HEK293 (cell line): Measurements from ENCODE around the gene ATXN1L.

Experiments
- HOXC10 ChIP-seq: sonication (generic); formaldehyde crosslinking; IDR thresholded peaks from 2 replicates; pipeline ENCODE4 v1.8.1; 2023; ENCODE audit warnings: mild to moderate bottlenecking, missing genetic modification reagents
- KLF8 ChIP-seq: fragments of 450-650 bp; formaldehyde crosslinking; IDR thresholded peaks from 2 replicates; pipeline ENCODE4 v1.5.1; 2016; ENCODE audit warnings: missing biosample characterization, missing genetic modification characterization
- OSR2 ChIP-seq: fragments of 450-650 bp; formaldehyde crosslinking; IDR thresholded peaks from 2 replicates; pipeline ENCODE4 v1.5.1; 2016; ENCODE audit warnings: missing biosample characterization, missing genetic modification characterization
- PRDM2 ChIP-seq: fragments of 450-650 bp; formaldehyde crosslinking; IDR thresholded peaks from 2 replicates; pipeline ENCODE4 v1.5.1; 2016; ENCODE audit warnings: missing biosample characterization, missing genetic modification characterization, borderline replicate concordance
- SP7 ChIP-seq: fragments of 450-650 bp; formaldehyde crosslinking; IDR thresholded peaks from 2 replicates; pipeline ENCODE4 v1.5.1; 2016; ENCODE audit warnings: missing biosample characterization, missing genetic modification characterization
- ZBTB20 ChIP-seq: fragments of 450-650 bp; formaldehyde crosslinking; IDR thresholded peaks from 2 replicates; pipeline ENCODE4 v1.5.1; 2016; ENCODE audit warnings: missing biosample characterization, missing genetic modification characterization
- ZBTB26 ChIP-seq: fragments of 450-650 bp; formaldehyde crosslinking; optimal IDR thresholded peaks from 2 replicates; pipeline ENCODE3; 2016; ENCODE audit warnings: missing biosample characterization, mild to moderate bottlenecking, missing genetic modification characterization
- ZIC2 ChIP-seq: fragments of 450-650 bp; formaldehyde crosslinking; IDR thresholded peaks from 2 replicates; pipeline ENCODE4 v1.5.1; 2016; ENCODE audit warnings: missing biosample characterization, missing genetic modification characterization
- ZNF174 ChIP-seq: fragments of 450-650 bp; formaldehyde crosslinking; IDR thresholded peaks from 2 replicates; pipeline ENCODE4 v1.5.0; 2017; ENCODE audit warnings: missing biosample characterization, mild to moderate bottlenecking, missing genetic modification characterization
- ZNF23 ChIP-seq: fragments of 450-650 bp; formaldehyde crosslinking; IDR thresholded peaks from 2 replicates; pipeline ENCODE4 v1.5.1; 2016; ENCODE audit warnings: missing biosample characterization, missing genetic modification characterization, borderline replicate concordance
- ZNF26 ChIP-seq: fragments of 450-650 bp; formaldehyde crosslinking; IDR thresholded peaks from 2 replicates; pipeline ENCODE4 v1.5.1; 2016; ENCODE audit warnings: missing biosample characterization, missing genetic modification characterization
- ZNF37A ChIP-seq: fragments of 450-650 bp; IDR thresholded peaks from 2 replicates; pipeline ENCODE4 v1.5.1; 2018; ENCODE audit warnings: missing biosample characterization, missing genetic modification characterization
- ZNF391 ChIP-seq: fragments of 450-650 bp; formaldehyde crosslinking; IDR thresholded peaks from 2 replicates; pipeline ENCODE4 v1.5.1; 2016; ENCODE audit warnings: low read depth, missing biosample characterization, missing genetic modification characterization, borderline replicate concordance
- ZNF394 ChIP-seq: fragments of 450-650 bp; formaldehyde crosslinking; IDR thresholded peaks from 2 replicates; pipeline ENCODE4 v1.5.1; 2016; ENCODE audit warnings: missing biosample characterization, missing genetic modification characterization, mild to moderate bottlenecking, moderate library complexity, borderline replicate concordance
- ZNF658 ChIP-seq: fragments of 450-650 bp; formaldehyde crosslinking; IDR thresholded peaks from 2 replicates; pipeline ENCODE4; 2016; ENCODE audit warnings: missing biosample characterization, missing genetic modification characterization
- ZNF768 ChIP-seq: fragments of 450-650 bp; formaldehyde crosslinking; IDR thresholded peaks from 2 replicates; pipeline ENCODE4 v1.5.1; 2018; ENCODE audit warnings: missing biosample characterization, mild to moderate bottlenecking, missing genetic modification characterization
- ZNF777 ChIP-seq: fragments of 450-650 bp; formaldehyde crosslinking; IDR thresholded peaks from 2 replicates; pipeline ENCODE4 v1.5.1; 2017; ENCODE audit warnings: missing biosample characterization, missing genetic modification characterization, borderline replicate concordance
- ZNF830 ChIP-seq: fragments of 450-650 bp; IDR thresholded peaks from 2 replicates; pipeline ENCODE4 v1.5.0; 2018; ENCODE audit warnings: missing biosample characterization, missing genetic modification characterization, low read depth, mild to moderate bottlenecking, moderate library complexity
- TF ChIP-seq, protein P1 (sequence below): fragments of 450-650 bp; formaldehyde crosslinking; IDR thresholded peaks from 2 replicates; pipeline ENCODE4 v1.5.0; 2017; ENCODE audit warnings: missing biosample characterization, missing genetic modification characterization, borderline replicate concordance
- TF ChIP-seq, protein P2 (sequence below): fragments of 450-650 bp; formaldehyde crosslinking; IDR thresholded peaks from 2 replicates; pipeline ENCODE4 v1.5.1; 2016; ENCODE audit warnings: missing biosample characterization, missing genetic modification characterization
- TF ChIP-seq, protein P3 (sequence below): fragments of 450-650 bp; formaldehyde crosslinking; IDR thresholded peaks from 2 replicates; pipeline ENCODE4 v1.5.1; 2017; ENCODE audit warnings: missing biosample characterization, missing genetic modification characterization

ATXN1L gene

GRCh38 chr16:71894229-71894920 is 48.6 kb downstream of the ATXN1L start (continued):
- no peak for TF ChIP-seq ZNF23 (tag by site-specific recombination)
- peak; percentile 73 for TF ChIP-seq OSR2 (tag by site-specific recombination)
- TF ChIP-seq, protein P1, sequence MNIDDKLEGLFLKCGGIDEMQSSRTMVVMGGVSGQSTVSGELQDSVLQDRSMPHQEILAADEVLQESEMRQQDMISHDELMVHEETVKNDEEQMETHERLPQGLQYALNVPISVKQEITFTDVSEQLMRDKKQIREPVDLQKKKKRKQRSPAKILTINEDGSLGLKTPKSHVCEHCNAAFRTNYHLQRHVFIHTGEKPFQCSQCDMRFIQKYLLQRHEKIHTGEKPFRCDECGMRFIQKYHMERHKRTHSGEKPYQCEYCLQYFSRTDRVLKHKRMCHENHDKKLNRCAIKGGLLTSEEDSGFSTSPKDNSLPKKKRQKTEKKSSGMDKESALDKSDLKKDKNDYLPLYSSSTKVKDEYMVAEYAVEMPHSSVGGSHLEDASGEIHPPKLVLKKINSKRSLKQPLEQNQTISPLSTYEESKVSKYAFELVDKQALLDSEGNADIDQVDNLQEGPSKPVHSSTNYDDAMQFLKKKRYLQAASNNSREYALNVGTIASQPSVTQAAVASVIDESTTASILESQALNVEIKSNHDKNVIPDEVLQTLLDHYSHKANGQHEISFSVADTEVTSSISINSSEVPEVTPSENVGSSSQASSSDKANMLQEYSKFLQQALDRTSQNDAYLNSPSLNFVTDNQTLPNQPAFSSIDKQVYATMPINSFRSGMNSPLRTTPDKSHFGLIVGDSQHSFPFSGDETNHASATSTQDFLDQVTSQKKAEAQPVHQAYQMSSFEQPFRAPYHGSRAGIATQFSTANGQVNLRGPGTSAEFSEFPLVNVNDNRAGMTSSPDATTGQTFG (tag by site-specific recombination), result no peak
- TF ChIP-seq ZNF391, result peak; percentile 51; the same call in 1 of the 2 replicates
- no peak for TF ChIP-seq ZNF174 (tag by site-specific recombination)
- TF ChIP-seq ZNF777 (tag by site-specific recombination), result no peak
- TF ChIP-seq ZNF26 (tag by site-specific recombination), result no peak
- TF ChIP-seq ZBTB20 (tag by site-specific recombination), result peak; percentile 98
- no peak for TF ChIP-seq ZBTB26
- TF ChIP-seq ZIC2 (tag by site-specific recombination), result no peak
- TF ChIP-seq, protein P2, sequence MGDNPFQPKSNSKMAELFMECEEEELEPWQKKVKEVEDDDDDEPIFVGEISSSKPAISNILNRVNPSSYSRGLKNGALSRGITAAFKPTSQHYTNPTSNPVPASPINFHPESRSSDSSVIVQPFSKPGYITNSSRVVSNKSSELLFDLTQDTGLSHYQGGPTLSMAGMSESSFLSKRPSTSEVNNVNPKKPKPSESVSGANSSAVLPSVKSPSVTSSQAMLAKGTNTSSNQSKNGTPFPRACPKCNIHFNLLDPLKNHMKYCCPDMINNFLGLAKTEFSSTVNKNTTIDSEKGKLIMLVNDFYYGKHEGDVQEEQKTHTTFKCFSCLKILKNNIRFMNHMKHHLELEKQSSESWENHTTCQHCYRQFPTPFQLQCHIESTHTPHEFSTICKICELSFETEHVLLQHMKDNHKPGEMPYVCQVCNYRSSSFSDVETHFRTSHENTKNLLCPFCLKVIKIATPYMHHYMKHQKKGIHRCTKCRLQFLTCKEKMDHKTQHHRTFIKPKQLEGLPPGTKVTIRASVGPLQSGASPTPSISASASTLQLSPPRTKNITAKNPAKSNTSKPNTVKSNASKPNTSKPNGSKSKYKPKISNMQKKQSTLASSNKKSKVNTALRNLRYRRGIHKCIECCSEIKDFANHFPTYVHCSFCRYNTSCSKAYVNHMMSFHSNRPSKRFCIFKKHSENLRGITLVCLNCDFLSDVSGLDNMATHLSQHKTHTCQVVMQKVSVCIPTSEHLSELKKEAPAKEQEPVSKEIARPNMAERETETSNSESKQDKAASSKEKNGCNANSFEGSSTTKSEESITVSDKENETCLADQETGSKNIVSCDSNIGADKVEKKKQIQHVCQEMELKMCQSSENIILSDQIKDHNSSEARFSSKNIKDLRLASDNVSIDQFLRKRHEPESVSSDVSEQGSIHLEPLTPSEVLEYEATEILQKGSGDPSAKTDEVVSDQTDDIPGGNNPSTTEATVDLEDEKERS, result no peak
- TF ChIP-seq SP7 (tag by site-specific recombination), result 0 out of 2 replicates have a peak, but pooled peaks have one; percentile 17
- TF ChIP-seq ZNF768 (tag by site-specific recombination), result no peak
- no peak for TF ChIP-seq HOXC10 (CRISPR knock-in tag)
- no peak for TF ChIP-seq ZNF37A (tag by site-specific recombination)
- TF ChIP-seq ZNF394, result peak; percentile 100
- TF ChIP-seq ZNF830, result no peak
- TF ChIP-seq, protein P3, sequence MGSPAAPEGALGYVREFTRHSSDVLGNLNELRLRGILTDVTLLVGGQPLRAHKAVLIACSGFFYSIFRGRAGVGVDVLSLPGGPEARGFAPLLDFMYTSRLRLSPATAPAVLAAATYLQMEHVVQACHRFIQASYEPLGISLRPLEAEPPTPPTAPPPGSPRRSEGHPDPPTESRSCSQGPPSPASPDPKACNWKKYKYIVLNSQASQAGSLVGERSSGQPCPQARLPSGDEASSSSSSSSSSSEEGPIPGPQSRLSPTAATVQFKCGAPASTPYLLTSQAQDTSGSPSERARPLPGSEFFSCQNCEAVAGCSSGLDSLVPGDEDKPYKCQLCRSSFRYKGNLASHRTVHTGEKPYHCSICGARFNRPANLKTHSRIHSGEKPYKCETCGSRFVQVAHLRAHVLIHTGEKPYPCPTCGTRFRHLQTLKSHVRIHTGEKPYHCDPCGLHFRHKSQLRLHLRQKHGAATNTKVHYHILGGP (tag by site-specific recombination), result no peak
- TF ChIP-seq PRDM2 (tag by site-specific recombination), result no peak
- TF ChIP-seq ZNF658 (tag by site-specific recombination), result no peak
- no peak for TF ChIP-seq KLF8 (tag by site-specific recombination)
